IPS DF 6.9 (cell line): ENCODE measurements around the gene ONECUT3.

Experiments used
- DNase-seq: peaks from one replicate; pipeline ENCODE4 v3.0.0-alpha.2; 2013; ENCODE audit warnings: low read depth, low spot score
- H3K27ac ChIP-seq: one replicate; pipeline ENCODE4 v1.5.1; 2013; ENCODE audit warnings: low read length, control low read depth
- H3K27me3 ChIP-seq: 2 replicates; pipeline ENCODE4 v1.6.1; 2013; ENCODE audit warnings: mild to moderate bottlenecking, low read length; ENCODE audit not compliant: control insufficient read depth, insufficient read depth
- H3K36me3 ChIP-seq: 2 replicates; pipeline ENCODE4 v1.6.1; 2013; ENCODE audit warnings: low read length; ENCODE audit not compliant: control insufficient read depth, insufficient read depth
- H3K4me1 ChIP-seq: 2 replicates; pipeline ENCODE4 v1.6.1; 2013; ENCODE audit warnings: low read length; ENCODE audit not compliant: control insufficient read depth, insufficient read depth
- H3K4me3 ChIP-seq: 2 replicates; pipeline ENCODE4 v1.5.1; 2013; ENCODE audit warnings: mild to moderate bottlenecking, low read length
- H3K9me3 ChIP-seq: 2 replicates; pipeline ENCODE4 v1.6.1; 2013; ENCODE audit warnings: low read length, inconsistent platforms; ENCODE audit not compliant: control insufficient read depth, insufficient read depth
- WGBS: extraction: QIAGEN DNeasy Blood & Tissue Kit; methylation state at CpG from one replicate; pipeline ENCODE4 v1.1.7; 2013; ENCODE audit warnings: mixed read lengths, missing lambda C conversion rate; ENCODE audit not compliant: insufficient read length, insufficient coverage; 5-methylcytosine and 5-hydroxymethylcytosine counted together

The ONECUT3 gene

GRCh38 chr19:1748115-1748872 is 5.0 kb upstream of the ONECUT3 start:
- H3K27ac ChIP-seq = no peak overlapping the region
- H3K36me3 ChIP-seq = no peaks in the 10 kb centered on the region
- H3K27me3 ChIP-seq = peaks cover 72% of the 10 kb centered on the region
- peaks cover 14% of the 10 kb centered on the region; the same call in 1 of the 2 replicates for H3K4me1 ChIP-seq
- H3K9me3 ChIP-seq = no peaks in the 10 kb centered on the region
- DNase-seq = no peak
- peak overlapping the region; percentile 40; the same call in 1 of the 2 replicates for H3K4me3 ChIP-seq
- no CpG with 5 or more reads among the region's 61 CpGs for WGBS

- Histone ChIP-seq H3K4me1 (peaks cover 14% of the 10 kb centered on the region; the same call in 1 of the 2 replicates), H3K27me3 (peaks cover 76% of the 10 kb centered on the region), H3K36me3 (no peaks in the 10 kb centered on the region; the same call in 1 of the 2 replicates), H3K9me3 (no peaks in the 10 kb centered on the region), H3K4me3 (no peak overlapping the region), H3K27ac (no peak overlapping the region)
- WGBS = no CpG with 5 or more reads among the region's 45 CpGs
- DNase-seq = no peak
Observed at GRCh38 chr19:1748873-1749341, 4.4 kb upstream of the ONECUT3 start.

- Histone ChIP-seq H3K9me3 (no peaks in the 10 kb centered on the region), H3K4me3 (no peak overlapping the region), H3K27ac (no peak overlapping the region), H3K36me3 (no peaks in the 10 kb centered on the region; the same call in 1 of the 2 replicates), H3K27me3 (peaks cover 81% of the 10 kb centered on the region), H3K4me1 (peaks cover 15% of the 10 kb centered on the region; the same call in 1 of the 2 replicates)
- WGBS = no CpG with 5 or more reads among the region's 99 CpGs
- DNase-seq = no peak
Observed at GRCh38 chr19:1749373-1750342, 3.6 kb upstream of the ONECUT3 start.

- no CpG with 5 or more reads among the region's 14 CpGs for WGBS
- Histone ChIP-seq H3K9me3 (no peaks in the 10 kb centered on the region), H3K4me3 (no peak overlapping the region), H3K36me3 (no peaks in the 10 kb centered on the region; the same call in 1 of the 2 replicates), H3K27me3 (peaks cover 85% of the 10 kb centered on the region), H3K27ac (no peak overlapping the region), H3K4me1 (peaks cover 13% of the 10 kb centered on the region; the same call in 1 of the 2 replicates)
- DNase-seq = no peak
Observed at GRCh38 chr19:1750343-1751021, 2.8 kb upstream of the ONECUT3 start.

GRCh38 chr19:1751367-1752008 is 1.8 kb upstream of the ONECUT3 start:
- no peak for DNase-seq
- WGBS = no CpG with 5 or more reads among the region's 16 CpGs
- Histone ChIP-seq H3K4me1 (peaks cover 11% of the 10 kb centered on the region; the same call in 1 of the 2 replicates), H3K4me3 (no peak overlapping the region), H3K27me3 (peaks cover 92% of the 10 kb centered on the region), H3K36me3 (no peaks in the 10 kb centered on the region; the same call in 1 of the 2 replicates), H3K27ac (no peak overlapping the region), H3K9me3 (no peaks in the 10 kb centered on the region)

- H3K36me3 ChIP-seq = no peaks in the 10 kb centered on the region; the same call in 1 of the 2 replicates
- no peak overlapping the region for H3K4me3 ChIP-seq
- peaks cover 9% of the 10 kb centered on the region; the same call in 1 of the 2 replicates for H3K4me1 ChIP-seq
- WGBS = no CpG with 5 or more reads among the region's 16 CpGs
- DNase-seq = no peak
- H3K27me3 ChIP-seq = peaks cover 92% of the 10 kb centered on the region
- no peak overlapping the region for H3K27ac ChIP-seq
- H3K9me3 ChIP-seq = no peaks in the 10 kb centered on the region
Observed at GRCh38 chr19:1752009-1752756, 1.1 kb upstream of the ONECUT3 start.

GRCh38 chr19:1754018-1754635 is 821 bp downstream of the ONECUT3 start:
- Histone ChIP-seq H3K36me3 (no peaks in the 10 kb centered on the region; the same call in 1 of the 2 replicates), H3K4me3 (no peak overlapping the region), H3K27me3 (peaks cover 92% of the 10 kb centered on the region), H3K27ac (no peak overlapping the region), H3K9me3 (no peaks in the 10 kb centered on the region), H3K4me1 (peaks cover 6% of the 10 kb centered on the region; the same call in 1 of the 2 replicates)
- no CpG with 5 or more reads among the region's 105 CpGs for WGBS
- DNase-seq = no peak

GRCh38 chr19:1754636-1755466 is 1.5 kb downstream of the ONECUT3 start:
- no peak for DNase-seq
- Histone ChIP-seq H3K27ac (no peak overlapping the region), H3K36me3 (no peaks in the 10 kb centered on the region; the same call in 1 of the 2 replicates), H3K9me3 (no peaks in the 10 kb centered on the region), H3K4me3 (no peak overlapping the region), H3K4me1 (peaks cover 6% of the 10 kb centered on the region; the same call in 1 of the 2 replicates), H3K27me3 (peaks cover 92% of the 10 kb centered on the region)
- no CpG with 5 or more reads among the region's 80 CpGs for WGBS
